ENCODE results near the gene PAPOLA.
A peak's percentile ranks its signal among the peaks of the same experiment; 100 is the strongest.

Gene PAPOLA

GRCh38 chr14:96587823-96588385, 85.7 kb downstream of the PAPOLA start:
- DNase-seq, result no peak

GRCh38 chr14:96588410-96589257, 86.5 kb downstream of the PAPOLA start:
- no peak for DNase-seq

- DNase-seq, result no peak
Measured at GRCh38 chr14:96589577-96589976, 87.4 kb downstream of the PAPOLA start.

- no peak for DNase-seq
Measured at GRCh38 chr14:96590190-96590864, 88.1 kb downstream of the PAPOLA start.

- no peak for DNase-seq
Measured at GRCh38 chr14:96592591-96593386, 90.6 kb downstream of the PAPOLA start.

- DNase-seq, result no peak
Measured at GRCh38 chr14:96594961-96595360, 92.8 kb downstream of the PAPOLA start.

GRCh38 chr14:96597680-96598079, 95.5 kb downstream of the PAPOLA start:
- no peak for DNase-seq

GRCh38 chr14:96598332-96598928, 96.2 kb downstream of the PAPOLA start:
- peak; percentile 40 for DNase-seq

- DNase-seq, result no peak
Measured at GRCh38 chr14:96599076-96599475, 96.9 kb downstream of the PAPOLA start.

GRCh38 chr14:96602186-96602585, 100.0 kb downstream of the PAPOLA start:
- DNase-seq, result no peak

GRCh38 chr14:96603350-96604255, 101.4 kb downstream of the PAPOLA start:
- no peak for DNase-seq

GRCh38 chr14:96614481-96614881, 112.3 kb downstream of the PAPOLA start:
- DNase-seq, result peak; percentile 47

GRCh38 chr14:96616161-96616721, 114.1 kb downstream of the PAPOLA start:
- no peak for DNase-seq

Measured in DMS 273 treated with DMSO at 0.1 percent for 48 hours (cell line).